KMS-11 (cell line): ENCODE results near the gene NTRK2.

Source experiments
- H2AFZ ChIP-seq: fragments of 200-600 bp; sonication (generic); 2 replicates; pipeline ENCODE4 v1.6.1; 2016; ENCODE audit warnings: antibody characterized with exemption, mixed run types, low read depth
- H3K27ac ChIP-seq: fragments of 200-600 bp; sonication (generic); 2 replicates; pipeline ENCODE4 v1.6.1; 2016; ENCODE audit warnings: mild to moderate bottlenecking, mixed run types
- H3K27me3 ChIP-seq: fragments of 200-600 bp; sonication (generic); 2 replicates; pipeline ENCODE4 v1.6.1; 2017; ENCODE audit warnings: mild to moderate bottlenecking, low read depth, mixed run types, moderate library complexity; ENCODE audit not compliant: insufficient read depth
- H3K36me3 ChIP-seq: fragments of 200-600 bp; sonication (generic); 2 replicates; pipeline ENCODE4 v1.6.1; 2017; ENCODE audit warnings: mild to moderate bottlenecking, mixed run types; ENCODE audit not compliant: insufficient read depth
- H3K4me1 ChIP-seq: fragments of 200-600 bp; sonication (generic); 2 replicates; pipeline ENCODE4 v1.6.1; 2016; ENCODE audit warnings: mild to moderate bottlenecking, low read depth, mixed run types; ENCODE audit not compliant: poor library complexity, severe bottlenecking
- H3K4me2 ChIP-seq: fragments of 200-600 bp; sonication (generic); 2 replicates; pipeline ENCODE4 v1.7.0; 2016; ENCODE audit warnings: mild to moderate bottlenecking, mixed run types
- H3K4me3 ChIP-seq: fragments of 200-600 bp; sonication (generic); IDR thresholded peaks from 2 replicates; pipeline ENCODE4 v1.6.1; 2017; ENCODE audit warnings: low read depth, low read length, mixed read lengths; ENCODE audit not compliant: insufficient read depth
- H3K79me2 ChIP-seq: fragments of 200-600 bp; sonication (generic); 2 replicates; pipeline ENCODE4 v1.6.1; 2016; ENCODE audit warnings: low read depth, mixed run types; ENCODE audit not compliant: insufficient read depth
- H3K9ac ChIP-seq: fragments of 200-600 bp; sonication (generic); 2 replicates; pipeline ENCODE4 v1.6.1; 2016; ENCODE audit warnings: mild to moderate bottlenecking, mixed run types
- H4K20me1 ChIP-seq: fragments of 200-600 bp; sonication (generic); 2 replicates; pipeline ENCODE4 v1.6.1; 2016; ENCODE audit warnings: mild to moderate bottlenecking, mixed run types; ENCODE audit not compliant: insufficient read depth
- TF ChIP-seq, protein P1 (sequence below): fragments of 200-600 bp; sonication (generic); conservative IDR thresholded peaks from 2 replicates; pipeline ENCODE4 v1.6.1; 2017; ENCODE audit warnings: low read depth, mild to moderate bottlenecking, antibody characterized with exemption, low read length, moderate library complexity, mixed read lengths

The NTRK2 gene

DNA sequence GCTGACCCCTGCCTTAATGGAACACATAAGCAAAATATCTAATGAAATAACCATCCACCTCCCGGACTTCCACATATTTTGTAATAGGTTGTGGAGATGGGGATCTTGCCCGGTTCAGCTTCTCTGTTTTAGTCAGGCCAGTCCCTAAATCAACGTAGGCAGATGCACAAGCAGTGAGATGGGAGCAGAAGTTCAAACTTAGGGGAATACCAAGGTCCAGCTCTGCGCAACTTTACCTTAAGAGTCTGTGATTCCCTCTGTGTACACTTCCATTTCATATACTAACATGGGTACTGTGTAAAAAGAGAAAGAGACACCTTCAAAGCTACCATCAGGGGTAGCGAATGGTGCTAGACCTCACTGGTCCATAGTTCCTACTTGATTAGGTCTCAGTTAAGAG is 110.9 kb downstream of the NTRK2 start:
- no peaks in the 10 kb centered on the region for H3K79me2 ChIP-seq
- TF ChIP-seq, protein P1, sequence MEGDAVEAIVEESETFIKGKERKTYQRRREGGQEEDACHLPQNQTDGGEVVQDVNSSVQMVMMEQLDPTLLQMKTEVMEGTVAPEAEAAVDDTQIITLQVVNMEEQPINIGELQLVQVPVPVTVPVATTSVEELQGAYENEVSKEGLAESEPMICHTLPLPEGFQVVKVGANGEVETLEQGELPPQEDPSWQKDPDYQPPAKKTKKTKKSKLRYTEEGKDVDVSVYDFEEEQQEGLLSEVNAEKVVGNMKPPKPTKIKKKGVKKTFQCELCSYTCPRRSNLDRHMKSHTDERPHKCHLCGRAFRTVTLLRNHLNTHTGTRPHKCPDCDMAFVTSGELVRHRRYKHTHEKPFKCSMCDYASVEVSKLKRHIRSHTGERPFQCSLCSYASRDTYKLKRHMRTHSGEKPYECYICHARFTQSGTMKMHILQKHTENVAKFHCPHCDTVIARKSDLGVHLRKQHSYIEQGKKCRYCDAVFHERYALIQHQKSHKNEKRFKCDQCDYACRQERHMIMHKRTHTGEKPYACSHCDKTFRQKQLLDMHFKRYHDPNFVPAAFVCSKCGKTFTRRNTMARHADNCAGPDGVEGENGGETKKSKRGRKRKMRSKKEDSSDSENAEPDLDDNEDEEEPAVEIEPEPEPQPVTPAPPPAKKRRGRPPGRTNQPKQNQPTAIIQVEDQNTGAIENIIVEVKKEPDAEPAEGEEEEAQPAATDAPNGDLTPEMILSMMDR: no peak
- no peak overlapping the region for H3K4me3 ChIP-seq
- H4K20me1 ChIP-seq: no peaks in the 10 kb centered on the region
- H3K36me3 ChIP-seq: no peaks in the 10 kb centered on the region
- no peak overlapping the region for H2AFZ ChIP-seq
- H3K4me2 ChIP-seq: no peak overlapping the region
- H3K4me1 ChIP-seq: no peaks in the 10 kb centered on the region
- H3K27ac ChIP-seq: no peak overlapping the region
- no peaks in the 10 kb centered on the region for H3K27me3 ChIP-seq
- no peak overlapping the region for H3K9ac ChIP-seq

DNA sequence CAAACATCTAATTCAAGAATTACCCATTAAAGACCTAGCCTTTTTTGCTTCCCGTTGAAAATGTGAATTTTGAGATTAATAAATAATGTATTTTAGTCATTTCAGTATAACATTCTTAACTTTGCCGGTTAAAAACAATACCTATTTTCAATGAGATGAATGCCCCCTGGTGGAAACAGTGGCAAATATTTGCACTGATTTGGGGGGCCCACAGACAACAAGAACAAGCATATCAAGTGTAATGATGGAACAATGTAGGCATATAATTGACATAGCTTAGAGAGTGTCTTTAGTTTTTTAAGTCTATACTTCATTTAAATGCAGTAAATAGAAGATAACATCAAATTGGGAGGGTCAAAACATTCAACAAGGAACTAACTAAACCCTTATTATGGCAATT is 111.9 kb downstream of the NTRK2 start:
- Histone ChIP-seq H3K27me3 (no peaks in the 10 kb centered on the region), H3K4me1 (no peaks in the 10 kb centered on the region), H3K4me2 (no peak overlapping the region), H3K4me3 (no peak overlapping the region), H3K27ac (no peak overlapping the region), H3K9ac (no peak overlapping the region), H3K79me2 (no peaks in the 10 kb centered on the region), H3K36me3 (no peaks in the 10 kb centered on the region), H4K20me1 (no peaks in the 10 kb centered on the region), H2AFZ (no peak overlapping the region)
- TF ChIP-seq, protein P1: peak; percentile 72

DNA sequence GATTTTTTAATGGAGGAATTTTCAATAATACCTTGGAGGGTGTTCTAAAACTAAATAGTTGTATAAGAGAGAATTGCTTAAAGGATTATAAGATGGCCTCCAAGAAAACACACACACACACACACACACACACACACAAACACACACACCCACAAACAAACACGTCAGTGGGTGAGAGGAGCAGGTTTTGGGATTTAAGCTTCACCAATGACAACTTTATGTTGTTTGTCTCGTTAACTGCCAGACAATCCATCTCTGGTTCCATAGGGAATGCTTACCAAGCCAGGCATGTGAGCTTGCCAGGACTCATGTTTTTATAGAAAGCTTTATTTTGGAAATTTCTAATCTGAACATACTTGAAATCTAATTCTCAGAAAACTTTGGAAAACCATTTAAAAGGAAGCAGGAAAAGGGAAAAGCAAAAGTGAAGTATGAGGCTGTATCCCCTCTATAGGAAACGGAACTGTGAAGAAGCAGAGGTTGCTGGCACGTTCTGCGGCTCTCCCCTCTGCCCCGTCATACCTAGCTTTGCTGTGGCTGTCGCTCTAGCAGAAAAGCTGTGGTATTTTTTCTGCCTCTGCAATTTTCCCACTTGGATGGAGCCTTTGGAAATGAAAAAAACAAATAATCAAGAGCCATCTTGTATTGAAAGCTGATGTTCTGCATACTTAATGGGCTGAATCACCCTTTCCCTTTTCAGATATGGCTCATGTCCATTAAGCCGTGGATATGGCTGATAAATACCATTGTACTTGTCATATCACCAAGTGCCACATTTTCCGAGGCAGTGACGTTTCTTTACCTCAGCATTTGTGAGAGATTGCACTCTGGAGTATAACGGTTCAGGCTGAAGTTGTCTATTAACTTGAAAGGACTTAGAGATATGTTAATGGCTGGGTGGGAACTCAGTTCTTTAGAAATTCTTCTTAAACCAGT is 112.7 kb downstream of the NTRK2 start:
- TF ChIP-seq, protein P1: no peak
- Histone ChIP-seq H3K27ac (no peak overlapping the region), H3K4me1 (no peaks in the 10 kb centered on the region), H3K36me3 (no peaks in the 10 kb centered on the region), H3K9ac (no peak overlapping the region), H2AFZ (no peak overlapping the region), H3K4me3 (no peak overlapping the region), H4K20me1 (no peaks in the 10 kb centered on the region), H3K79me2 (no peaks in the 10 kb centered on the region), H3K27me3 (no peaks in the 10 kb centered on the region), H3K4me2 (no peak overlapping the region)

DNA sequence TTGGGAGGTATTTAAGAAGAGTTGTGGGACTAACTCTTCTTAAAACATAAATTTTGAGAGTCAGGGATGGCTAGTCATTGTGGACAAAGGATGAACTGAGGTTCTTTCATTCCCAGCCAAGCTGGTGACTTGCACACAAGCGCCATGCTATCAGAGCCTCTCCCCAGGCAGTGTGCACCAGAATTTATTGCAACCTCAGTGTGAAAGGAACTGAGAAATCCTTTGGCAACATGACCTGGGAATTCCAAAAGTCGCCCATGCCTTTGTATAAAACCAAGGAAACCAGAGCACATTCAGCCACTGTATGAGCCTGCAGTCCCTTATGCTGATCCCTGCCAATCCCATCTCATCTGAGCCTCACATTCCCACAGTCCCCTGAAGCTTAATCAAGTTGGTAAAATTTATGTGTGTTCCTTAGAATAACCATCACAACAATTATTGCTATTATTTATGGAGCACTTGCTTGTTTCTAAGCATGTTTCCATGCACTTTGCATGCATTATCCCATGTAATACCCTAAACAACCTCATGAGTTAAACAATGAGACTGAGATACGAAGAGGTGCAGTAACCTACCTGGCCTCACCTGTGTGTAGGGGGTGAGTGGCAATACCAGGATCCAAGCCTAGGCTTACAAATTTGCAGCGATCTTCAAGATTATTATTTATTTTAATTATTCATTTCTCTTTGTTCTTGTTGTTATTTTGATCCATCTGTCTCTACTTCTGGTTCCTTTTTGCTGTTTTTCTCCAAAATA is 116.4 kb downstream of the NTRK2 start:
- H3K4me2 ChIP-seq: no peak overlapping the region
- TF ChIP-seq, protein P1: no peak

More for the DNA sequence above, 116.4 kb downstream of the NTRK2 start:
- Histone ChIP-seq H3K27me3 (no peaks in the 10 kb centered on the region), H2AFZ (no peak overlapping the region), H3K4me1 (no peaks in the 10 kb centered on the region), H4K20me1 (no peaks in the 10 kb centered on the region), H3K27ac (no peak overlapping the region), H3K36me3 (no peaks in the 10 kb centered on the region), H3K79me2 (no peaks in the 10 kb centered on the region), H3K4me3 (no peak overlapping the region), H3K9ac (no peak overlapping the region)
